Limb (tissue), 2 donors: ENCODE results near the gene HCST.

Experiments
- DNase-seq, 2 donors: peaks; one replicate each; pipeline ENCODE4 v3.0.0-alpha.2; 2016; ENCODE audit errors: extremely low spot score in 2 of 2

HCST gene

DNA sequence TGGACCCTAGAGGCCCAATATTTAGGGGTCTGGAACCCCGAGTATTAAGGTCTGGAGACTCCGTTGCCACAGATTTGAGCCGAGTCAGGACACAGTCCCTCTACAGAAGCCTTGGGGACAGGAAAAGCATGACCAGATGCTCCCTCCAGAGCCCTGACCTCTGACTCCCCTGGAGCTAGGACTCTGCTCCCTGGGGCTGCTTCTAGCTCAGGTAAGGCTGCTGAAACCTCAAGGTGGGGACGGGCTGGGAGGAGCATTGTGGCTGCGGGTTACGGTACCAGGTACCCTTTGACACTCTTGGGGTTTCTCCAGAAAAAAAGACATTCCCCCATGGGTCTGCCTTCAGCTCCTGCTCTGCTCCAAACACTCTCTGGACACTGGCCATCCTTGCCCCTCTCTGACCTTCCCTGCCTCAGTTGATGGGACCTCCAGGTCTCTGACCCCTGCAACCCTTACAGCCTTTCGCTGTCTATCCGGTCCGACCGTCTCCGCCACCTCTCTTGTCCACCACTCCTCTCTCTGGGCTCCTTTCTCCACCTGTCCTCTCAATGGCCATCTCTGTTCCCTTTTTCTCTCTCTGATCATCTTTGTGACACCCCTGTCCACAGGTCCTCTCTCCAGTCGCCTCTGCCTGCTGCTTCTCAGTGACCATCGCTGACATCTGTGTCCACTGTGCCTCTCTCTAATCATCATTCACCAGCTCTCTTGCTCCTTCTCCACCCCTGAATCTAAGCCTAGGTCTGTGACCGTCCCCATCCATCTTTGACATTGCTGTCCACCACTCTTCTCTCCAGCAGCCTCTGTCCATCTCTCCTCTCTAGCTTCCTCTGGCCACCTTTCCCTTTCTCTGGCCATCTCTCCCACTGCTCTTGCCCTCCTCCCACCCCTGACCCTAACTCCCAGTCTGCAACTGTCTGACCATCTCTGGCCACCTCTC is 35.3 kb downstream of the HCST start:
- DNase-seq, result no peak

DNA sequence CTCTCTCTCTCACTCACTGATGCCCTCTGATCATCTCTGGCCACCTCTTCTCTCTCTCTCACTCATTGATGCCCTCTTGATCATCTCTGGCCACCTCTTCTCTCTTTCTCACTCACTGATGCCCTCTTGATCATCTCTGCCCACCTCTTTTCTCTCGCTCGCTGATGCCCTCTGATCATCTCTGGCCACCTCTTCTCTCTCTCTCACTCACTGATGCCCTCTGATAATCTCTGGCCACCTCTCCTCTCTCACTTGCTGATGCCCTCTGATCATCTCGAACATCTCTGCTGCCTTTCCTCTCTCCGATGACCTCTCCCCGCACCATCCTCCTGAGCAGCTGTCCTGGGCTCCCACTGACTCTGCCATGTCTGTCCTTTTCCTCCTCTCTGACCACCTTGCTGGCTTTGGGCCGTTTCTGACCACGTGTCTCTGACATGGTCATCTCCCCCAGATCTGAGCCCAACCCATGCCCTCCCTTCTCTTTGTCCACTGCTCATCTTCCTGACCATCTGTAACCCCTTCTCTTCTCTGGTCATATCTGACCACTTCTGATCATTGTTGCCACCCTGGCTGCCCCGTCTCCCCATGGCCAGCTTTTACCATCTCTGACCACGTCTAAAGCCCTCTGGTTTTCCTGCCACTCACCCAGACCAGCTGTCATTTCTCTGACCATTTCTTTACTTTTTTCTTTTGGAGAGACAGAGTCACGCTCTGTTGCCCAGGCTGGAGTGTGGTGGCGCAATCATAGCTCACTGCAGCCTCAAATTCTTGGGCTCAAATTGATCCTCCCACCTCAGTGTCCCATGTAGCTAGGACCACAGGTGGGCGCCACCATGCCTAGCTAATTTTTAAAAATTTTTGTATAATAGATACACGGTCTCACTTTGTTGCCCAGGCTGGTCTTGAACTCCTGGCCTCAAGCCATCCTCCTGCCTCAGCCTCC is 36.2 kb downstream of the HCST start:
- no peak for DNase-seq

DNA sequence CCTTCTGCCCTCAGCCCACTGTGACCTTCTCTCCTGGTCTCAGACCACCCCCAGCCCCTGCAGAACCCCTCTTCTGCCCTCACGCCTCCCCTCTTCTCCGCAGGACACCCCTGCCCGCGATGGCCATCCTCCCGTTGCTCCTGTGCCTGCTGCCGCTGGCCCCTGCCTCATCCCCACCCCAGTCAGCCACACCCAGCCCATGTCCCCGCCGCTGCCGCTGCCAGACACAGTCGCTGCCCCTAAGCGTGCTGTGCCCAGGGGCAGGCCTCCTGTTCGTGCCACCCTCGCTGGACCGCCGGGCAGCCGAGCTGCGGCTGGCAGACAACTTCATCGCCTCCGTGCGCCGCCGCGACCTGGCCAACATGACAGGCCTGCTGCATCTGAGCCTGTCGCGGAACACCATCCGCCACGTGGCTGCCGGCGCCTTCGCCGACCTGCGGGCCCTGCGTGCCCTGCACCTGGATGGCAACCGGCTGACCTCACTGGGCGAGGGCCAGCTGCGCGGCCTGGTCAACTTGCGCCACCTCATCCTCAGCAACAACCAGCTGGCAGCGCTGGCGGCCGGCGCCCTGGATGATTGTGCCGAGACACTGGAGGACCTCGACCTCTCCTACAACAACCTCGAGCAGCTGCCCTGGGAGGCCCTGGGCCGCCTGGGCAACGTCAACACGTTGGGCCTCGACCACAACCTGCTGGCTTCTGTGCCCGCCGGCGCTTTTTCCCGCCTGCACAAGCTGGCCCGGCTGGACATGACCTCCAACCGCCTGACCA is 37.2 kb downstream of the HCST start:
- no peak for DNase-seq

DNA sequence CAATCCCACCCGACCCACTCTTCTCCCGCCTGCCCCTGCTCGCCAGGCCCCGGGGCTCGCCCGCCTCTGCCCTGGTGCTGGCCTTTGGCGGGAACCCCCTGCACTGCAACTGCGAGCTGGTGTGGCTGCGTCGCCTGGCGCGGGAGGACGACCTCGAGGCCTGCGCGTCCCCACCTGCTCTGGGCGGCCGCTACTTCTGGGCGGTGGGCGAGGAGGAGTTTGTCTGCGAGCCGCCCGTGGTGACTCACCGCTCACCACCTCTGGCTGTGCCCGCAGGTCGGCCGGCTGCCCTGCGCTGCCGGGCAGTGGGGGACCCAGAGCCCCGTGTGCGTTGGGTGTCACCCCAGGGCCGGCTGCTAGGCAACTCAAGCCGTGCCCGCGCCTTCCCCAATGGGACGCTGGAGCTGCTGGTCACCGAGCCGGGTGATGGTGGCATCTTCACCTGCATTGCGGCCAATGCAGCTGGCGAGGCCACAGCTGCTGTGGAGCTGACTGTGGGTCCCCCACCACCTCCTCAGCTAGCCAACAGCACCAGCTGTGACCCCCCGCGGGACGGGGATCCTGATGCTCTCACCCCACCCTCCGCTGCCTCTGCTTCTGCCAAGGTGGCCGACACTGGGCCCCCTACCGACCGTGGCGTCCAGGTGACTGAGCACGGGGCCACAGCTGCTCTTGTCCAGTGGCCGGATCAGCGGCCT is 37.9 kb downstream of the HCST start:
- no peak for DNase-seq

DNA sequence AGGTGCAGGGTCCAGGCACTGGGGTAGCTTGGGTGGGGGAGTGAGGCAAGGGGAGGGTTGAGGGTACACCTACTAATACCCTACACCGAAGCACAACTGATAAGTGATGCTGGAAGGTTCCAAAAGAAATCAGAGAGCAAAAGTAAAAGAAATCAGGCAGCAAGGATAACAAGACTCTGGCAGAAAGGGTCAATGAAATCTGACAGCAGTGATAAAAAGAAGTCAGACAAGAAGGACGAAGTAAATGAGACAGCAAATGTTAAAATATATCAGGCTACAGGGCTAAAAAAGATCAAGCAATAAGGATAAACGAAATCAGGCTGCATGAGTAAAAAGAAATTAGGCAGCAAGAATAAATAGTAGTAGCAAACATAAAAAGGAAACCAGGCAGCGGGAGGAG is 38.5 kb downstream of the HCST start:
- DNase-seq, result no peak

DNA sequence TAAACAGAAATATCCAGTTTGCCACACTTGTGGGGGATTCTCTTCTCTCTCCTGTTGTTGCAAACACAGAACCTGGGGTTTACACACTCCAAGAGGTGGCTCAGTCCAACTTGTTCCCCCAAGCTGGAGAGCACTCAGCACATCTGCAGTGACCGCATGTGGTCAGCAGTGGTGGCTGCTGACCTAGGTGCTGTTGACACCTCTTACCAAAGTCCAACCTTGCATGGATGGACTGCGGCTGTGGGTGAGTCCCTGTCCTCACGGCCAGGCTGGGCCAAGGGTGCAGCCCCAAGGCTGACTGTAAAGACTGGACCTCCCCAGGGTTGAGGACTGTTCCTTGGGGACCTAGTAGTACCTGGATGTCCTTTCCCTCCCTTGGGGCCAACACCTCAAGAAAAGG is 39.9 kb downstream of the HCST start:
- no peak for DNase-seq

DNA sequence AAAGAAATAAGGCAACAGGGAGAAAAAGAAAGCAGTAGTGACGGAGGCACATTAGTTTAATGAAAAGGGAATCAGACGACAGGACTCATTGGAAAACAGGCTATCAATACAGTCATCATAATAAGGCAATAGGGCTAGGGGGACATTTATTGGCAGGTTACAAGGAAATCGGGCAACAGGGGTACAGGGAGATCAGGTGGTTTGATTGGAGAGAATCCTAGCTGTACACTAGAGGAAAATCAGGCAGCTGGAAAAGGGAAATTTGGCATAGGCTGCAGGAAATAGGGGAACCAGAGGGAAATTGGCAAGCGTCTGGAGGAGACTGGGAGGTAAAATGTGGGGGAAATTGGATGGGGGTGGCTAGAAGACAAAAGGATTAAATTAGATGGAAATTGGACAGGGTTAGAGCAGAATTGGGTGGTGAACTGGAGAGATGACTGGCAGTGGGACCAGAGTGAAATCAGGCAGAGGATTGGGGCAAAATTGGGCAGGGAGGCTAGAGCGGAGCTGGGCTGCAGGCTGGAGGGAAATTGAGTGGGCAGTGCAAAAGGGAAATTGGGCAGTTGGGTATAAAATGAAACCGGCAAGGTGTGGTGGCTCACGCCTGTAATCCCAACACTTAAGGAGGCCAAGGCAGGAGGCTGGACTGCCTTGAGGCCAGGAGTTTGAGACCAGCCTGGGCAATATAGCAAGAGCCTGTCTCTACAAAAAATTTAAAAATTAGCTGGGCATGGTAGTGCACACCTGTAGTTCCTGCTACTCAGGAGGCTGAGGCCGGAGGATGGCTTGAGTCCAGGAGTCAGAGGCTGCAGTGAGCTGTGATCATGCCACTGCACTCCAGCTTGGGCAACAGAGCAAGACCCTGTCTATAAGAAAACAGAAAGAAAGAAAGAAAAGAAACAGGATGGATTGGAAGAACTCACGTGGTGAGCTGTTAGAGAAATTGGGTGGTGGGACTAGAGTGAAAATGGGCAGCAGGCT is 41.3 kb downstream of the HCST start:
- no peak for DNase-seq

DNA sequence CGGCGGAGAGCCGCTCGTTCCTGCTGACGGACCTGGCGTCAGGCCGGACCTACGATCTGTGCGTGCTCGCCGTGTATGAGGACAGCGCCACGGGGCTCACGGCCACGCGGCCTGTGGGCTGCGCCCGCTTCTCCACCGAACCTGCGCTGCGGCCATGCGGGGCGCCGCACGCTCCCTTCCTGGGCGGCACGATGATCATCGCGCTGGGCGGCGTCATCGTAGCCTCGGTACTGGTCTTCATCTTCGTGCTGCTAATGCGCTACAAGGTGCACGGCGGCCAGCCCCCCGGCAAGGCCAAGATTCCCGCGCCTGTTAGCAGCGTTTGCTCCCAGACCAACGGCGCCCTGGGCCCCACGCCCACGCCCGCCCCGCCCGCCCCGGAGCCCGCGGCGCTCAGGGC is 42.2 kb downstream of the HCST start:
- no peak for DNase-seq

DNA sequence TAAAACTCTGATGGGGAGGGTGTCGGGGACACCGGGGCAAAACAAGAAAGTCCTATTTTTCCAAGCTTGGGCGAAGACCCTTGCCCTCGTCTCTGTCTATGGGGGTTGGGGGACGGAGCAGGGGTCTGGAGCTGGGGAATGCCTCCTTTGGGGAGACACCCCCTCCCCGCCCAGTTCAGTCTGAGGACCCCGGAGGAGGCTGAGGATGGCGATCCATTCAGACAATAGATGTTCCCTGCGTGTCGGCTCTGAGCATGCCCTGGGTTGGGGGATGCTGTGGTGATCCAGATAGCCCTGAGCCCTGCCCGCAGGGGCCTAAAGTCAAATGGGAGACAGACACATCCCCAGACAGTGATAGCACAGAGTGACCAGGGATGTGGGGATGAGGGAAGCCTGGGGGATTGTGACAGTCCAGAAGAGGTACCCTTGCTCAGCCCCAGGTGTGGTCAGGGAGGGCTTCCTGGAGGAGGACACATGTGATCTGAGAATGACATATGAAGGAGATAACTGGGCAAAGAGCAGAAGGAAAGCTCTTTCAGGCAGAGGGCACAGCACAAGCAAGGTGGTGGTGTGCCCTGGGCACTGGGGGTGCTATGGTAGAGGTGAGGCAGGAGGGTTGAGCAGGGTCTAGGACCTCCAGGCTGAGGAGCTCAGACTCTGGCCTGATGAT is 42.9 kb downstream of the HCST start:
- no peak for DNase-seq

DNA sequence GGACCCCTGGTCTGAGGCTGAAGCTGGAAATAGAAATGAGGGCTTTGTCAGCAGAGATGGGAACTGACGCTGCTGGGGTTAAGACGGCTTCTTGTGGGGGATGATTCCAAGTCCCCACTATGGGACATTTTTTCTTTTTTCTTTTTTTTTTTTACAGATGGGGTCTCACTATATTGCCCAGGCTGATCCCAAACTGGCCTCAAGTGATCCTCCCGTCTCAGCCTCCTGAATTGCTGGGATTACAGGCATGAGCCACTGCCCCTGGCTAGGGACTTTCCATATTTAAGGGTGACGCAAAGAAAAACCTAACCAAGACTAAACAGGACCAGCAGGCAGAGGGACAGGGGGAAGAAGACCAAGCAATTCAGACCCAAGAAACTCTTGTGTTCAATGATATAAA is 43.9 kb downstream of the HCST start:
- DNase-seq, result no peak

DNA sequence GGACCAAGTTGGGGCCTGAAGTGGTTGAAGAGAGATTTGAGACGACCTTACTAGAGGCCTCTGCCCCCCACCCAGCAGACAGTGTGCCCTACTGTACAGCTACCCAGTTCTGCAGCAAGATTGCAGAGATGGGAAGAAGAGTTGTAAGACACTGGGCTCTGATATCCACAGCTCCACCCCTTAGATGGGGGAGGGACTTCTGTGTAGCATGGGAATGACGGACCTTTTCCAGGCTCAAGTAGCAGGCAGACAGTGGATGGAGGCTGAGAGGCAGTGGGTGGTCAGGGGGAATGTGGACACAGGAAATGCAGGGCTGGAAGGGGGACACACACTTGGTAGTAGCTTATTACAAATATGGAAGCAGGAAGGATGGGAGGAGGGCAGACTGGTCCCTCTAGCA is 46.8 kb downstream of the HCST start:
- DNase-seq, result no peak
